Esophagus muscularis mucosa (tissue), 3 donors: ENCODE measurements around the gene DGKZ.

Experiments used
- CTCF ChIP-seq, 3 experiments: fragments of 200-600 bp in 2 of 3; fragments of 450-650 bp in 1 of 3; sonication (generic) in 2 of 3; IDR thresholded peaks; one replicate each; pipeline ENCODE4 v1.5.1; 2017 to 2019; ENCODE audit warnings: antibody characterized with exemption in 3 of 3, mild to moderate bottlenecking in 2 of 3, moderate library complexity in 1 of 3
- POLR2A ChIP-seq: fragments of 450-650 bp; IDR thresholded peaks from one replicate; pipeline ENCODE4 v1.6.1; 2017; ENCODE audit warnings: antibody characterized with exemption, moderate library complexity, mild to moderate bottlenecking, low read depth
- POLR2AphosphoS5 ChIP-seq, 2 donors: sonication (generic); formaldehyde crosslinking; IDR thresholded peaks; one replicate each; pipeline ENCODE4 v1.6.1; 2017; ENCODE audit warnings: antibody characterized with exemption in 2 of 2

DNA sequence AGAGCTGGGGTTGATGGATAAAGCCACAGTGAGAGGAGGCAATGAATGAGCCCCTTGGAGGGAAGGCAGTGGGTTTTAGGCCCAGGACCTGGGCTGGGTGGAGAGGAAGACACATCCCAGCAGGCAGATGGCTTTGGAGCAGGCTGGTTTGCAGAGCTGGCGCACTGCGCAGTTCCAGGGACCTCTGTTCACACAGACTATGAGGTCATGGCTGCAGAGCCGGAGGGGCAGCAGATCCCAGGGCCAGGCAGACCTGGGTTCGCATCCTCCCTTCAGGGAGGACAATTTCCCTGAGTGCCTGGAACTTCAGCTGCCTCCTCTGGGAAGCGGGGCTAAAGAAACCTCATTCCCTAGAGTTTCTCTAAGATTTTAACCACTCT, 28.2 kb upstream of the DGKZ start:
- TF ChIP-seq CTCF (IDR thresholded peaks at IDR 0.05) (no peak), POLR2A (no peak), POLR2AphosphoS5 (IDR thresholded peaks at IDR 0.05) (no peak)
